H9 (cell line): ENCODE results near the gene ARHGEF2. TPM values are rescaled to one million over a fixed set of nuclear protein-coding genes. Genes with fewer than 3 reads are reported as not detected.

Experiments used
- DNase-seq: peaks from one replicate; pipeline ENCODE4 v3.0.0-alpha.2; 2017
- H2AFZ ChIP-seq: one replicate; pipeline ENCODE4 v1.6.1; 2013; ENCODE audit warnings: mild to moderate bottlenecking, low read length, control low read depth, moderate library complexity
- H2AK5ac ChIP-seq: 2 replicates; pipeline ENCODE4 v1.6.1; 2013; ENCODE audit warnings: low read length, control low read depth, mixed read lengths; ENCODE audit not compliant: insufficient read length
- H2BK120ac ChIP-seq: one replicate; pipeline ENCODE4 v1.6.1; 2013; ENCODE audit warnings: low read depth, mild to moderate bottlenecking, low read length, control low read depth, inconsistent platforms; ENCODE audit not compliant: poor library complexity, severe bottlenecking
- H2BK12ac ChIP-seq: 2 replicates; pipeline ENCODE4 v1.6.1; 2013; ENCODE audit warnings: low read length, control low read depth, mixed read lengths, low read depth; ENCODE audit not compliant: insufficient read length
- H2BK15ac ChIP-seq: 2 replicates; pipeline ENCODE4 v1.6.1; 2013; ENCODE audit warnings: low read depth, low read length, control low read depth
- H2BK20ac ChIP-seq: one replicate; pipeline ENCODE4 v1.6.1; 2013; ENCODE audit warnings: low read depth, mild to moderate bottlenecking, low read length, control low read depth, inconsistent platforms; ENCODE audit not compliant: poor library complexity, severe bottlenecking
- H2BK5ac ChIP-seq: 2 replicates; pipeline ENCODE4 v1.6.1; 2013; ENCODE audit warnings: low read length, control low read depth, mixed read lengths; ENCODE audit not compliant: insufficient read length
- H3K14ac ChIP-seq: 2 replicates; pipeline ENCODE4 v1.6.1; 2013; ENCODE audit warnings: low read length, control low read depth; ENCODE audit not compliant: insufficient read depth
- H3K18ac ChIP-seq: 2 replicates; pipeline ENCODE4 v1.6.1; 2013; ENCODE audit warnings: low read depth, mild to moderate bottlenecking, mixed read lengths, low read length, control low read depth; ENCODE audit not compliant: insufficient read length
- H3K23ac ChIP-seq: 2 replicates; pipeline ENCODE4 v1.6.1; 2013; ENCODE audit warnings: low read length, control low read depth, mixed read lengths, low read depth; ENCODE audit not compliant: insufficient read length
- H3K23me2 ChIP-seq: 2 replicates; pipeline ENCODE4 v1.6.1; 2013; ENCODE audit warnings: low read depth, mild to moderate bottlenecking, mixed read lengths, low read length, control low read depth; ENCODE audit not compliant: insufficient read length, poor library complexity, severe bottlenecking
- H3K27ac ChIP-seq: 2 replicates; pipeline ENCODE4 v1.5.1; 2013; ENCODE audit warnings: low read length, control low read depth, mixed read lengths, low read depth; ENCODE audit not compliant: insufficient read length
- H3K27me3 ChIP-seq: 2 replicates; pipeline ENCODE4 v1.6.1; 2013; ENCODE audit warnings: low read length, control low read depth, inconsistent platforms; ENCODE audit not compliant: insufficient read depth
- H3K4ac ChIP-seq: 2 replicates; pipeline ENCODE4 v1.6.1; 2013; ENCODE audit warnings: low read depth, mild to moderate bottlenecking, control low read depth, inconsistent platforms, low read length, moderate library complexity
- H3K4me1 ChIP-seq: 2 replicates; pipeline ENCODE4 v1.6.1; 2013; ENCODE audit warnings: low read length, control low read depth, inconsistent platforms; ENCODE audit not compliant: insufficient read depth
- H3K4me2 ChIP-seq: 2 replicates; pipeline ENCODE4 v1.6.1; 2013; ENCODE audit warnings: low read length, control low read depth, mixed read lengths; ENCODE audit not compliant: insufficient read length, insufficient read depth
- H3K56ac ChIP-seq: 2 replicates; pipeline ENCODE4 v1.6.1; 2013; ENCODE audit warnings: low read depth, mild to moderate bottlenecking, mixed read lengths, low read length, control low read depth; ENCODE audit not compliant: insufficient read length
- H3K79me1 ChIP-seq: 2 replicates; pipeline ENCODE4 v1.6.1; 2013; ENCODE audit warnings: low read depth, mild to moderate bottlenecking, moderate library complexity, low read length, control low read depth, inconsistent platforms; ENCODE audit not compliant: insufficient read depth, poor library complexity, severe bottlenecking
- H3K79me2 ChIP-seq: 2 replicates; pipeline ENCODE4 v1.6.1; 2013; ENCODE audit warnings: low read length, control low read depth, inconsistent platforms; ENCODE audit not compliant: insufficient read depth
- H3K9ac ChIP-seq: 2 replicates; pipeline ENCODE4 v1.6.1; 2013; ENCODE audit warnings: low read length, control low read depth, mixed read lengths; ENCODE audit not compliant: insufficient read length; ENCODE audit errors: extremely low read depth
- H3K9me3 ChIP-seq: one replicate; pipeline ENCODE4 v1.6.1; 2013; ENCODE audit warnings: low read depth, low read length, inconsistent platforms; ENCODE audit not compliant: control insufficient read depth
- H3T11ph ChIP-seq: one replicate; pipeline ENCODE4 v1.6.1; 2013; ENCODE audit warnings: mild to moderate bottlenecking, low read length, control low read depth, inconsistent platforms
- H4K20me1 ChIP-seq: one replicate; pipeline ENCODE4 v1.6.1; 2013; ENCODE audit not compliant: control insufficient read depth, insufficient read length, insufficient read depth
- H4K5ac ChIP-seq: 2 replicates; pipeline ENCODE4 v1.6.1; 2013; ENCODE audit warnings: low read depth, mild to moderate bottlenecking, mixed read lengths, low read length, control low read depth; ENCODE audit not compliant: insufficient read length
- H4K8ac ChIP-seq: replicated peaks from 2 replicates; pipeline ENCODE4 v1.6.1; 2013; ENCODE audit warnings: low read length, control low read depth, mixed read lengths, low read depth; ENCODE audit not compliant: insufficient read length
- H4K91ac ChIP-seq: 2 replicates; pipeline ENCODE4 v1.6.1; 2013; ENCODE audit warnings: low read depth, mild to moderate bottlenecking, moderate library complexity, mixed read lengths, low read length, control low read depth; ENCODE audit not compliant: insufficient read length
- H3K27ac Mint-ChIP-seq, 3 experiments: 2 replicates in 2 of 3; 3 replicates in 1 of 3; pipeline ENCODE4 v1.8.0; 2020 to 2021; ENCODE audit warnings: mixed read lengths in 3 of 3, mild to moderate bottlenecking in 1 of 3, moderate library complexity in 1 of 3
- H3K27me3 Mint-ChIP-seq: 2 replicates; pipeline ENCODE4 v1.8.0; 2021; ENCODE audit warnings: low read depth, mild to moderate bottlenecking, moderate library complexity, mixed read lengths
- H3K36me3 Mint-ChIP-seq, 3 experiments: 2 replicates in 2 of 3; 3 replicates in 1 of 3; pipeline ENCODE4 v1.8.0; 2020 to 2021; ENCODE audit warnings: low read depth in 3 of 3, mixed read lengths in 3 of 3; ENCODE audit not compliant: insufficient read depth in 1 of 3
- H3K4me1 Mint-ChIP-seq, 2 experiments: 2 replicates each; pipeline ENCODE4 v1.8.0; 2020; ENCODE audit warnings: mixed read lengths in 2 of 2
- H3K4me3 Mint-ChIP-seq, 2 experiments: 2 replicates in 1 of 2; 3 replicates in 1 of 2; pipeline ENCODE4 v1.8.0; 2020 to 2021; ENCODE audit warnings: mild to moderate bottlenecking in 2 of 2, mixed read lengths in 2 of 2, moderate library complexity in 1 of 2
- H3K9me3 Mint-ChIP-seq, 2 experiments: 2 replicates in 1 of 2; 3 replicates in 1 of 2; pipeline ENCODE4 v1.8.0; 2020; ENCODE audit warnings: mild to moderate bottlenecking in 2 of 2, mixed read lengths in 2 of 2, moderate library complexity in 1 of 2
- WGBS: extraction: QIAGEN DNeasy Blood & Tissue Kit; methylation state at CpG from one replicate; pipeline ENCODE4 v1.1.7; 2013; ENCODE audit warnings: missing lambda C conversion rate, low lambda C conversion rate, mixed read lengths; ENCODE audit not compliant: insufficient read length; ENCODE audit errors: extremely low coverage; 5-methylcytosine and 5-hydroxymethylcytosine counted together
- total RNA-seq: library from RNA; stranded (reverse); gene quantifications from 2 replicates; pipeline ENCODE4 v1.2.1, GENCODE V29; 2021
- TF ChIP-seq, protein P1 (sequence below): fragments of 200-600 bp; sonication (generic); conservative IDR thresholded peaks from 3 replicates; pipeline ENCODE4 v1.8.0; 2021; ENCODE audit warnings: antibody characterized with exemption, mild to moderate bottlenecking

The ARHGEF2 gene
- total RNA-seq, 1 experiment from 2014 or later = 111 TPM

DNA sequence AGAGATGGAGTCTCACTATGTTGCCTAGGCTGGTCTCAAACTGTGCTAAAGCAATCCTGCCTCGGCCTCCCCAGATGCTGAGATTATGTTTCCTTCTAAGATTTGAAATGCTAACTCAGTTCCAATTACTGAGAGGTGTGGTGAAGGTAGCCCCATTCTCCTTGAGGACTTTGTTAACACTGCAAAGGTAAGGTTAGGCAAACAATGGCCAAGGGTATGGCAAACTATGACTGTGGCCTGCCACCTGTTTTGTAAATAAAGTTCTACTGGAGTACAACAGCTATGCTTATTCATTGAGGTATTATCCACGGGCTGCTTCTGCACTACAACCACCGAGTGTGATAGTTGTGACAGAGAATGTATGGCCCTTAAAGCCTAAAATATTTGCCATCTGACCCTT is 57.6 kb downstream of the ARHGEF2 start:
- H3K23ac ChIP-seq = no peak overlapping the region
- no peak overlapping the region for H3K9ac ChIP-seq
- H2BK20ac ChIP-seq = no peak overlapping the region
- no peak overlapping the region for H3K18ac ChIP-seq
- Mint-ChIP-seq H3K36me3 (peaks cover 63 to 95% (median 91%) of the 10 kb centered on the region in 3 experiments), H3K27me3 (no peaks in the 10 kb centered on the region), H3K4me1 (no peaks in the 10 kb centered on the region), H3K27ac (no peak overlapping the region; a peak in 1 of 7 replicates), H3K9me3 (no peaks in the 10 kb centered on the region), H3K4me3 (no peak overlapping the region)
- no peaks in the 10 kb centered on the region for H3K27me3 ChIP-seq
- H3K56ac ChIP-seq = no peak overlapping the region
- H3T11ph ChIP-seq = no peak overlapping the region
- no peak overlapping the region for H2BK15ac ChIP-seq
- no peak for DNase-seq
- no peak overlapping the region for H2AK5ac ChIP-seq
- no CpG with 5 or more reads among the region's 3 CpGs for WGBS
- no peak overlapping the region for H2AFZ ChIP-seq
- H3K79me1 ChIP-seq = no peaks in the 10 kb centered on the region
- H2BK120ac ChIP-seq = no peak overlapping the region
- H3K4me1 ChIP-seq = no peaks in the 10 kb centered on the region
- H4K5ac ChIP-seq = no peak overlapping the region
- H2BK5ac ChIP-seq = no peak overlapping the region
- no peaks in the 10 kb centered on the region for H4K20me1 ChIP-seq
- no peak overlapping the region for H3K4me2 ChIP-seq
- no peak overlapping the region for H3K14ac ChIP-seq
- TF ChIP-seq, protein P1, sequence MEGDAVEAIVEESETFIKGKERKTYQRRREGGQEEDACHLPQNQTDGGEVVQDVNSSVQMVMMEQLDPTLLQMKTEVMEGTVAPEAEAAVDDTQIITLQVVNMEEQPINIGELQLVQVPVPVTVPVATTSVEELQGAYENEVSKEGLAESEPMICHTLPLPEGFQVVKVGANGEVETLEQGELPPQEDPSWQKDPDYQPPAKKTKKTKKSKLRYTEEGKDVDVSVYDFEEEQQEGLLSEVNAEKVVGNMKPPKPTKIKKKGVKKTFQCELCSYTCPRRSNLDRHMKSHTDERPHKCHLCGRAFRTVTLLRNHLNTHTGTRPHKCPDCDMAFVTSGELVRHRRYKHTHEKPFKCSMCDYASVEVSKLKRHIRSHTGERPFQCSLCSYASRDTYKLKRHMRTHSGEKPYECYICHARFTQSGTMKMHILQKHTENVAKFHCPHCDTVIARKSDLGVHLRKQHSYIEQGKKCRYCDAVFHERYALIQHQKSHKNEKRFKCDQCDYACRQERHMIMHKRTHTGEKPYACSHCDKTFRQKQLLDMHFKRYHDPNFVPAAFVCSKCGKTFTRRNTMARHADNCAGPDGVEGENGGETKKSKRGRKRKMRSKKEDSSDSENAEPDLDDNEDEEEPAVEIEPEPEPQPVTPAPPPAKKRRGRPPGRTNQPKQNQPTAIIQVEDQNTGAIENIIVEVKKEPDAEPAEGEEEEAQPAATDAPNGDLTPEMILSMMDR = no peak
- no peaks in the 10 kb centered on the region for H3K23me2 ChIP-seq
- H2BK12ac ChIP-seq = no peak overlapping the region
- H3K27ac ChIP-seq = no peak overlapping the region
- no peak overlapping the region for H3K4ac ChIP-seq
- H4K8ac ChIP-seq = no peak overlapping the region
- H3K79me2 ChIP-seq = no peaks in the 10 kb centered on the region
- no peaks in the 10 kb centered on the region for H3K9me3 ChIP-seq
- H4K91ac ChIP-seq = no peak overlapping the region
